SK-N-SH treated with all-trans-retinoic acid at 6 μM for 48 hours (cell line): ENCODE measurements around the gene AURKB.
"Not testable (repeated sequence)": the region's sequence is repeated elsewhere in the genome, so short reads cannot be mapped to it uniquely, and the experiment has no call there.

Experiments used
- ATAC-seq: fragments of 200-7000 bp; cut with Tn5 transposase; 3 replicates; pipeline ENCODE4 v1.9.1; 2020; ENCODE audit warnings: mild to moderate bottlenecking, moderate library complexity
- ARNTL ChIP-seq: fragments of 450-650 bp; formaldehyde crosslinking; IDR thresholded peaks from 2 replicates; pipeline ENCODE4 v1.5.0; 2020; ENCODE audit warnings: low read depth, mild to moderate bottlenecking, moderate library complexity, borderline replicate concordance
- BACH2 ChIP-seq: fragments of 250-450 bp; sonication (Bioruptor Pico); IDR thresholded peaks from 2 replicates; pipeline ENCODE4 v1.9.0; 2021; ENCODE audit warnings: mild to moderate bottlenecking, borderline replicate concordance
- CREB5 ChIP-seq: fragments of 250-450 bp; sonication (Bioruptor Pico); IDR thresholded peaks from 2 replicates; pipeline ENCODE4 v1.5.1; 2020; ENCODE audit warnings: low read depth, mild to moderate bottlenecking, moderate library complexity
- CSDC2 ChIP-seq: fragments of 250-450 bp; sonication (Bioruptor Pico); IDR thresholded peaks from 2 replicates; pipeline ENCODE4 v1.5.0; 2020; ENCODE audit warnings: mild to moderate bottlenecking, moderate library complexity
- ESRRG ChIP-seq: fragments of 250-450 bp; sonication (Bioruptor Pico); IDR thresholded peaks from 2 replicates; pipeline ENCODE4 v1.6.1; 2021; ENCODE audit warnings: mild to moderate bottlenecking
- GLIS3 ChIP-seq: fragments of 250-450 bp; sonication (Bioruptor Pico); IDR thresholded peaks from 2 replicates; pipeline ENCODE4 v1.5.0; 2020; ENCODE audit warnings: mild to moderate bottlenecking, moderate library complexity
- ISL1 ChIP-seq: fragments of 250-450 bp; sonication (Bioruptor Pico); IDR thresholded peaks from 2 replicates; pipeline ENCODE4 v2.1.2; 2022; ENCODE audit warnings: mild to moderate bottlenecking, moderate library complexity
- PATZ1 ChIP-seq: fragments of 250-450 bp; sonication (Bioruptor Pico); IDR thresholded peaks from 2 replicates; pipeline ENCODE4 v1.8.0; 2020; ENCODE audit warnings: mild to moderate bottlenecking, moderate library complexity, borderline replicate concordance
- POU6F1 ChIP-seq: fragments of 250-450 bp; sonication (Bioruptor Pico); IDR thresholded peaks from 2 replicates; pipeline ENCODE4 v1.8.0; 2021; ENCODE audit warnings: low read depth, mild to moderate bottlenecking, moderate library complexity, borderline replicate concordance
- PPARA ChIP-seq: fragments of 250-450 bp; sonication (Bioruptor Pico); IDR thresholded peaks from 2 replicates; pipeline ENCODE4 v1.5.0; 2020; ENCODE audit warnings: mild to moderate bottlenecking, borderline replicate concordance
- RARB ChIP-seq: fragments of 250-450 bp; sonication (Bioruptor Pico); IDR thresholded peaks from 2 replicates; pipeline ENCODE4 v1.8.0; 2021; ENCODE audit warnings: mild to moderate bottlenecking, moderate library complexity
- SNAI2 ChIP-seq: fragments of 250-450 bp; sonication (Bioruptor Pico); IDR thresholded peaks from 2 replicates; pipeline ENCODE4 v1.5.0; 2020; ENCODE audit warnings: mild to moderate bottlenecking, moderate library complexity
- TCF4 ChIP-seq: fragments of 250-450 bp; sonication (Bioruptor Pico); IDR thresholded peaks from 2 replicates; pipeline ENCODE4 v1.8.0; 2021; ENCODE audit warnings: mild to moderate bottlenecking, moderate library complexity, borderline replicate concordance
- TOX ChIP-seq: fragments of 250-450 bp; sonication (Bioruptor Pico); IDR thresholded peaks from 2 replicates; pipeline ENCODE4 v1.8.0; 2021; ENCODE audit warnings: mild to moderate bottlenecking, moderate library complexity, borderline replicate concordance
- TSHZ2 ChIP-seq: fragments of 250-450 bp; sonication (Bioruptor Pico); IDR thresholded peaks from 2 replicates; pipeline ENCODE4 v1.5.0; 2020; ENCODE audit warnings: mild to moderate bottlenecking, moderate library complexity
- ZC3H10 ChIP-seq: fragments of 250-450 bp; sonication (Bioruptor Pico); IDR thresholded peaks from 2 replicates; pipeline ENCODE4 v1.5.1; 2021; ENCODE audit warnings: mild to moderate bottlenecking, moderate library complexity
- ZFP3 ChIP-seq: fragments of 250-450 bp; sonication (Bioruptor Pico); IDR thresholded peaks from 2 replicates; pipeline ENCODE4 v1.5.0; 2020; ENCODE audit warnings: mild to moderate bottlenecking, moderate library complexity
- ZFP30 ChIP-seq: fragments of 450-650 bp; formaldehyde crosslinking; IDR thresholded peaks from 2 replicates; pipeline ENCODE4 v1.5.0; 2022; ENCODE audit warnings: mild to moderate bottlenecking, moderate library complexity
- ZNF565 ChIP-seq: fragments of 450-650 bp; formaldehyde crosslinking; conservative IDR thresholded peaks from 2 replicates; pipeline ENCODE4 v1.5.0; 2020; ENCODE audit warnings: low read depth, mild to moderate bottlenecking, moderate library complexity
- ZNF70 ChIP-seq: fragments of 450-650 bp; formaldehyde crosslinking; IDR thresholded peaks from 2 replicates; pipeline ENCODE4 v1.5.0; 2020; ENCODE audit warnings: mild to moderate bottlenecking, moderate library complexity
- ZNF8 ChIP-seq: fragments of 450-650 bp; formaldehyde crosslinking; IDR thresholded peaks from 2 replicates; pipeline ENCODE4 v1.5.0; 2020; ENCODE audit warnings: mild to moderate bottlenecking, moderate library complexity

Gene AURKB

DNA sequence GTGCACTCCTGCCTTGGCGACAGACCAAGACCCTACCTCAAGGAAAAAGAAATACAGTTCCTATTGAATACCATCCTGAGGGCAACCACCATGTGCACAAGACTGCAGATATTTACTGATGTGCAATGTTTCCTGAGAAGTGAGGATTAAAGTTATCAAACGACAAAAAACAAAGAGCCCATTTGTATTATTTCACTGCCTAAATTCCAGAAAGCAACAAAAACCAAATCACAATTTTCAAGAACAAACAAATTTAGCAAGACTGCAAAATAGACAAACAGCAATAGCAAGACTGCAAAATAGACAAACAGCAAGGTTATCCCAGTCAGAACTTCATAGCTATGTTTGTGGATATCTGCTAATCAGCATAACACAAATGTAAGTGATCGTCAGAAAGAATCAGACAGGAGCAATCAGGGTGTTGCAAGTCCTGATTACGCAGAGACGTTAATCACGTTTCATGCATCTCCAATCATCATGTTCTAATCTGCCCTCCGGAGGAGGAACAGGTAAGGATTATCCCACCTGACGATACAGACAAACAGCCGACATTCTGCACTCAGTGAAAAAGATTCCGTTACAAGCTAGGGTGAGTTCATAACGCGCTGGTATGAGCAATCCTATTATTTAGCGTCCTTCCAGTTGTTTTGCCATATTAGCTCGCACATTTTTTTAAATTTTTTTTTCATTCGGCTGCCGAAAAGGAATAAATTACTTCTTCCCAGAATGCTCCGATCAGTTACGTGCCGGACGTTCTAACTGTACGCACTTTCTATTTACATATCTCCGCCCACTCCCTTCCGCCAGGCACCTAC is 37.1 kb downstream of the AURKB start (continued):
- TF ChIP-seq CREB5: peak; percentile 100
- TF ChIP-seq TOX (CRISPR knock-in tag): peak; percentile 99
- peak; percentile 91 for TF ChIP-seq ZNF70 (CRISPR knock-in tag)
- TF ChIP-seq BACH2 (CRISPR knock-in tag): no peak
- TF ChIP-seq PATZ1 (CRISPR knock-in tag): peak; percentile 100

DNA sequence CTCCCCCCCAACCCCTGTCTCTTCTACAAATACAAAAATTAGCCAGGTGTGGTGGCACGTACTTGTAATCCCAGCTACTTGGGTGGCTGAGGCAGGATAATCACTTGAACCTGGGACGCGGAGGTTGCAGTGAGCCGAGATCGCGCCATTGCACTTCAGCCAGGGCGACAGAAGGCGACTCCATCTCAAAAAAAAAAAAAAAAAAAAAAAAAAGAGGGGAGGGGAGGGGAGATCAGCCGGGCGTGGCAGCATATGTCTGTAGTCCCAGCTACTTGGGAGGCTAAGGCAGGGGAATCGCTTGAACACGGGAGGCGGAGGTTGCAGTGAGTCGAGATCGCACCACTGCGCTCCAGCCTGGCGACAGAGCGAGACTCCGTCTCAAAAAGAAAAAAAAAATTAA is 40.2 kb downstream of the AURKB start:
- ATAC-seq: not testable (repeated sequence)

- TF ChIP-seq CSDC2 (no peak), ZNF70 (CRISPR knock-in tag) (no peak), TSHZ2 (CRISPR knock-in tag) (no peak), BACH2 (CRISPR knock-in tag) (no peak), PPARA (no peak), SNAI2 (no peak), ZNF8 (CRISPR knock-in tag) (no peak), ZC3H10 (CRISPR knock-in tag) (no peak), ISL1 (CRISPR knock-in tag) (no peak), ZFP3 (CRISPR knock-in tag) (no peak), POU6F1 (CRISPR knock-in tag) (no peak), ZNF565 (CRISPR knock-in tag) (no peak), TCF4 (CRISPR knock-in tag) (no peak), ARNTL (no peak), ZFP30 (CRISPR knock-in tag) (no peak), TOX (CRISPR knock-in tag) (no peak), CREB5 (no peak), RARB (CRISPR knock-in tag) (no peak), GLIS3 (CRISPR knock-in tag) (no peak)
- ATAC-seq: no peak
Observed at GRCh38 chr17:8167526-8167925, 42.8 kb downstream of the AURKB start.

DNA sequence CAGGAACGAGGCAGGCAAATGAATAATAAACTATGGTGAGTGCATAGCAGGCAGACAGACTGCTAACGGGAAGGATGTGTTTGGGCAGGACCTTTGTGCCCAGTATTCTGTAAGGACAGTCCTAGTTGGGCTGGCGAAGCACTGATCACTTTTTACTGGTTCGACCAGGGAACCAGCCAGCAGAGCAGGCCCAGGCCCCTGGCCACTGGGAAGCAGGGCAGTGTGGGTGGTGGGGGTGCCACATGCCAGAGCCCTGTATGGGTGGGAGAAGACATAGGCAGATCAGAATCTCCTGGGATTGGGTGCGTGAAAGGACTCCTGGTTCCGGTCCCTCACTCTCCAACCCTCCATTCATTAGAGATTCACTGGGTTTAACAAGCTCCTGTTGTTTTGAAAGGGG is 43.6 kb downstream of the AURKB start:
- no peak for ATAC-seq
- TF ChIP-seq ESRRG (CRISPR knock-in tag): no peak
- TF ChIP-seq CSDC2: no peak
- no peak for TF ChIP-seq POU6F1 (CRISPR knock-in tag)
- TF ChIP-seq TCF4 (CRISPR knock-in tag): no peak
- TF ChIP-seq ISL1 (CRISPR knock-in tag): no peak
- no peak for TF ChIP-seq SNAI2
- TF ChIP-seq PPARA: no peak
- TF ChIP-seq, all 23 proteins: peak for 0
